WTC11 (cell line): ENCODE data around the gene SLC17A4. TPM values are rescaled to one million over a fixed set of nuclear protein-coding genes. Genes with fewer than 3 reads are reported as not detected.

Experiments
- ATAC-seq: fragments of 200-7000 bp; cut with Tn5 transposase; 2 replicates; pipeline ENCODE4 v1.10.0; 2021; ENCODE audit warnings: mild to moderate bottlenecking, moderate library complexity
- CTCF ChIA-PET: fragments of 300-600 bp; sonication (Branson Sonifier 250); formaldehyde crosslinking; loops from one replicate; lab custom pipeline; 2021; ENCODE audit warnings: antibody characterized with exemption; lab: Charles Lee
- POLR2A ChIA-PET: fragments of 350-600 bp; sonication (Branson Sonifier 250); formaldehyde crosslinking; loops from one replicate; lab custom pipeline; 2021; ENCODE audit warnings: antibody characterized with exemption; lab: Charles Lee
- DNase-seq: peaks from one replicate; pipeline ENCODE4 v3.0.0; 2021; ENCODE audit warnings: low spot score
- H3K27ac Mint-ChIP-seq: 2 replicates; pipeline ENCODE4 v1.8.0; 2021; ENCODE audit warnings: mixed read lengths
- H3K27me3 Mint-ChIP-seq: 2 replicates; pipeline ENCODE4 v1.8.0; 2021; ENCODE audit warnings: low read depth, mild to moderate bottlenecking, moderate library complexity, mixed read lengths
- H3K36me3 Mint-ChIP-seq: 2 replicates; pipeline ENCODE4 v1.8.0; 2021; ENCODE audit warnings: mixed read lengths
- H3K4me1 Mint-ChIP-seq: 2 replicates; pipeline ENCODE4 v1.8.0; 2022; ENCODE audit warnings: mixed read lengths
- H3K4me3 Mint-ChIP-seq: 2 replicates; pipeline ENCODE4 v1.8.0; 2021; ENCODE audit warnings: mild to moderate bottlenecking, moderate library complexity, mixed read lengths
- H3K9me3 Mint-ChIP-seq: 2 replicates; pipeline ENCODE4 v1.8.0; 2021; ENCODE audit warnings: mixed read lengths
- AFF4 ChIP-seq: sonication (generic); formaldehyde crosslinking; IDR thresholded peaks from 2 replicates; pipeline ENCODE4 v1.8.1; 2023; ENCODE audit warnings: mild to moderate bottlenecking, missing genetic modification reagents, borderline replicate concordance
- ATF1 ChIP-seq: sonication (generic); formaldehyde crosslinking; IDR thresholded peaks from 2 replicates; pipeline ENCODE4 v1.8.1; 2023; ENCODE audit warnings: mild to moderate bottlenecking, moderate library complexity, missing genetic modification reagents
- ATF2 ChIP-seq: sonication (generic); formaldehyde crosslinking; IDR thresholded peaks from 2 replicates; pipeline ENCODE4 v1.8.1; 2022; ENCODE audit warnings: low read depth, missing genetic modification reagents, borderline replicate concordance
- ATF3 ChIP-seq: sonication (generic); formaldehyde crosslinking; conservative IDR thresholded peaks from 2 replicates; pipeline ENCODE4 v1.8.1; 2022; ENCODE audit warnings: mild to moderate bottlenecking, missing genetic modification reagents
- E2F5 ChIP-seq: sonication (generic); formaldehyde crosslinking; IDR thresholded peaks from 2 replicates; pipeline ENCODE4 v1.8.1; 2022; ENCODE audit warnings: mild to moderate bottlenecking, moderate library complexity, missing genetic modification reagents
- ETV6 ChIP-seq: sonication (generic); formaldehyde crosslinking; IDR thresholded peaks from 2 replicates; pipeline ENCODE4 v1.8.1; 2022; ENCODE audit warnings: mild to moderate bottlenecking, missing genetic modification reagents
- FOXP1 ChIP-seq: sonication (generic); formaldehyde crosslinking; IDR thresholded peaks from 2 replicates; pipeline ENCODE4 v1.8.0; 2022; ENCODE audit warnings: missing genetic modification reagents, mild to moderate bottlenecking, moderate library complexity, borderline replicate concordance
- GABPB1 ChIP-seq: sonication (generic); formaldehyde crosslinking; IDR thresholded peaks from 2 replicates; pipeline ENCODE4 v1.8.1; 2023; ENCODE audit warnings: mild to moderate bottlenecking, missing genetic modification reagents
- GRHL2 ChIP-seq: fragments of 250-450 bp; sonication (Bioruptor Pico); IDR thresholded peaks from 2 replicates; pipeline ENCODE4 v1.8.0; 2022; ENCODE audit warnings: mild to moderate bottlenecking, moderate library complexity; ENCODE audit not compliant: insufficient replicate concordance, severe bottlenecking
- GTF2I ChIP-seq: fragments of 250-450 bp; sonication (Bioruptor Pico); conservative IDR thresholded peaks from 2 replicates; pipeline ENCODE4 v1.4.0; 2021; ENCODE audit warnings: mild to moderate bottlenecking
- IRF1 ChIP-seq: sonication (generic); formaldehyde crosslinking; IDR thresholded peaks from 2 replicates; pipeline ENCODE4 v1.8.0; 2023; ENCODE audit warnings: missing genetic modification reagents
- MLX ChIP-seq: sonication (generic); formaldehyde crosslinking; IDR thresholded peaks from 2 replicates; pipeline ENCODE4 v1.8.1; 2023; ENCODE audit warnings: mild to moderate bottlenecking, missing genetic modification reagents, moderate library complexity
- NR3C1 ChIP-seq: sonication (generic); formaldehyde crosslinking; conservative IDR thresholded peaks from 2 replicates; pipeline ENCODE4 v1.8.1; 2023; ENCODE audit warnings: low read depth, mild to moderate bottlenecking, missing genetic modification reagents
- OVOL2 ChIP-seq: fragments of 250-450 bp; sonication (Bioruptor Pico); IDR thresholded peaks from 2 replicates; pipeline ENCODE4 v1.9.0; 2021; ENCODE audit warnings: mild to moderate bottlenecking, borderline replicate concordance
- PREB ChIP-seq: sonication (generic); formaldehyde crosslinking; IDR thresholded peaks from 2 replicates; pipeline ENCODE4 v1.8.1; 2022; ENCODE audit warnings: mild to moderate bottlenecking, missing genetic modification reagents, moderate library complexity, borderline replicate concordance
- SP1 ChIP-seq: sonication (generic); formaldehyde crosslinking; conservative IDR thresholded peaks from 2 replicates; pipeline ENCODE4 v1.8.1; 2022; ENCODE audit warnings: missing genetic modification reagents
- TEAD1 ChIP-seq: sonication (generic); formaldehyde crosslinking; IDR thresholded peaks from 2 replicates; pipeline ENCODE4 v1.8.0; 2022; ENCODE audit warnings: mild to moderate bottlenecking, missing genetic modification reagents
- ZNF396 ChIP-seq: fragments of 250-450 bp; sonication (Bioruptor Pico); IDR thresholded peaks from 2 replicates; pipeline ENCODE4 v1.8.0; 2021; ENCODE audit warnings: mild to moderate bottlenecking, moderate library complexity, borderline replicate concordance
- ZNF532 ChIP-seq: fragments of 250-450 bp; sonication (Bioruptor Pico); IDR thresholded peaks from 2 replicates; pipeline ENCODE4 v1.9.0; 2021; ENCODE audit warnings: mild to moderate bottlenecking, borderline replicate concordance
- total RNA-seq: library from RNA; stranded (reverse); gene quantifications from 3 replicates; pipeline ENCODE4 v1.2.3, GENCODE V29; 2021

SLC17A4 gene
- total RNA-seq, 1 experiment from 2014 or later = not detected

GRCh38 chr6:25732468-25733198, 21.9 kb upstream of the SLC17A4 start (continued):
- TF ChIP-seq AFF4 = no peak

GRCh38 chr6:25735261-25735660, 19.3 kb upstream of the SLC17A4 start:
- no peaks in the 10 kb centered on the region for H3K27me3 Mint-ChIP-seq
- DNase-seq = no peak
- no peak overlapping the region for H3K4me3 Mint-ChIP-seq
- H3K36me3 Mint-ChIP-seq = peaks cover 21% of the 10 kb centered on the region
- CTCF ChIA-PET = no interaction called here
- ATAC-seq = no peak
- POLR2A ChIA-PET = no interaction called here
- H3K9me3 Mint-ChIP-seq = peaks cover 37% of the 10 kb centered on the region
- no peak overlapping the region for H3K27ac Mint-ChIP-seq
- H3K4me1 Mint-ChIP-seq = peaks cover 8% of the 10 kb centered on the region; the same call in 1 of the 2 replicates
- TF ChIP-seq GTF2I (CRISPR knock-in tag) (no peak), IRF1 (CRISPR knock-in tag) (no peak), GRHL2 (CRISPR knock-in tag) (no peak), ATF1 (CRISPR knock-in tag) (no peak), GABPB1 (CRISPR knock-in tag) (no peak), ATF2 (CRISPR knock-in tag) (no peak), ETV6 (no peak), SP1 (CRISPR knock-in tag) (no peak), NR3C1 (CRISPR knock-in tag) (no peak), E2F5 (CRISPR knock-in tag) (no peak), ATF3 (CRISPR knock-in tag) (no peak), PREB (CRISPR knock-in tag) (no peak), MLX (CRISPR knock-in tag) (no peak), ZNF532 (CRISPR knock-in tag) (no peak), TEAD1 (CRISPR knock-in tag) (no peak), FOXP1 (CRISPR knock-in tag) (no peak), ZNF396 (no peak), OVOL2 (CRISPR knock-in tag) (no peak)
